ENCODE data around the gene UFL1.

UFL1 gene

GRCh38 chr6:96575359-96575758 is 53.8 kb downstream of the UFL1 start:
- DNase-seq (ENCODE audit: low spot score) = no peak

- DNase-seq (ENCODE audit: low spot score) = no peak
These were observed 54.6 kb downstream of the UFL1 start for GRCh38 chr6:96576221-96576620.

GRCh38 chr6:96582021-96582420 is 60.4 kb downstream of the UFL1 start:
- DNase-seq (ENCODE audit: low spot score) = no peak

GRCh38 chr6:96582436-96582835 is 60.8 kb downstream of the UFL1 start:
- no peak for DNase-seq (ENCODE audit: low spot score)

GRCh38 chr6:96604420-96604819 is 82.8 kb downstream of the UFL1 start:
- no peak for DNase-seq (ENCODE audit: low spot score)
